SIG-M5 (cell line): Measurements from ENCODE around the gene PLCG2.
"Not testable (repeated sequence)": the region's sequence is repeated elsewhere in the genome, so short reads cannot be mapped to it uniquely, and the experiment has no call there.

ENCODE experiments used
- DNase-seq: peaks from one replicate; lab custom pipeline; 2025; lab: John Stamatoyannopoulos, UW

The PLCG2 gene

GRCh38 chr16:82004601-82005000, 225.5 kb downstream of the PLCG2 start:
- no peak for DNase-seq

GRCh38 chr16:82005027-82005830, 226.1 kb downstream of the PLCG2 start:
- no peak for DNase-seq

GRCh38 chr16:82006036-82006435, 226.9 kb downstream of the PLCG2 start:
- no peak for DNase-seq

- no peak for DNase-seq
Measured at GRCh38 chr16:82007189-82007588, 228.1 kb downstream of the PLCG2 start.

GRCh38 chr16:82008957-82009592, 230.0 kb downstream of the PLCG2 start:
- DNase-seq, result no peak

GRCh38 chr16:82009789-82010188, 230.7 kb downstream of the PLCG2 start:
- DNase-seq, result not testable (repeated sequence)

- no peak for DNase-seq
Measured at GRCh38 chr16:82010649-82011048, 231.6 kb downstream of the PLCG2 start.

GRCh38 chr16:82011199-82011641, 232.1 kb downstream of the PLCG2 start, which contains the start of gene SDR42E1:
Gene SDR42E1, minus strand, starts transcription at chr16:82011470. Its CDS starts 10,612 bp downstream, at chr16:82000858.
- DNase-seq, result no peak
